ENCODE measurements around the gene KRT3. TPM values are rescaled to one million over a fixed set of nuclear protein-coding genes. Genes with fewer than 3 reads are reported as not detected.

Gene KRT3
- total RNA-seq, 1 experiment from 2014 or later: not detected

DNA sequence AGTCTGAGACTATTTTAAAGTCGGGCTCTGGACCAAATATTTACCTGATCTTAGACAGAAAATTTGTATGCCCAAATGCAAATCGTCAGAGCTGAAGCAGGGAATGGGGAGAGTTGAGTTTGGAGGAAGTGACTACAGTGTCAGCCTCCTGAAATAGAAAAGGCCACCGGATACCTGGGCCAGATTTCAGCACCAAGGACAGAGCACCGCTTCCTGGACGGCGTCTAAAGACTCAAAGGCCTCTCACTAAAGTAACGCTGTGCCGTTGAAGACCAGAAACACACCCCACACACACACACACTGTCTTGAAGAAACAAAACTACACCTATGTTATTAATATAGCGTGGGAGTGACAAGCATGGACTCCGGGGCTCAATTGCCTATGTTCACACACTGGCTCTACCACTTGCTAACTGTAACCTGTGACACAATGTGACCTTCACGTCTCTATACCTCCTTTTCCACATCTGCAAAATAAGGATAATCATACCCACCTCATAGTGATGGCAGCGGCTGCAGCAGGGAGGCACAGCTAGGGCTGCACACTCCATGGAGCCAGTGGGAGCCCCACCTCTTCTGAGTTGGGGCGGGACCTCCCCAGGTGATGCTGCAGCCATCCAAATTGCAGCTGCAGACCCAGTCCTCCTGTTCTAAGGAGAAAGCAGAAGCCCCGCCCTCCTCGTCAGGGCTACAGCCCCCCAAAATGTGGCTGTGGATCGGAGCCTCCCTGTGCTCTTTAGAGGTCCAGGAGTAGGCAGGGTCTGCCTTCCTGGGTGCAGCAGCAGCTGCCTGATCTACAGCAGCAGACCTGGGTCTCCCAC, 54.3 kb downstream of the KRT3 start:
- no peaks in the 10 kb centered on the region for H3K9me3 Mint-ChIP-seq (ENCODE audit: unreplicated experiment)
- DNase-seq (ENCODE audit: unreplicated experiment): peak; percentile 75
- no TSS peak for BruUV-seq (replicated peaks)
- peaks cover 46% of the 10 kb centered on the region for H3K27me3 Mint-ChIP-seq (ENCODE audit: insufficient read depth, unreplicated experiment)
- ChIA-PET POLR2A (interaction anchor here (0.6 kb wide), 1 partner anchor 78 kb away, joined by 3 read pairs; no protein-coding TSS in a partner anchor), CTCF (interaction anchor here (0.7 kb wide), 1 partner anchor 475 kb away, joined by 3 read pairs; no protein-coding TSS in a partner anchor)
- H3K36me3 Mint-ChIP-seq (ENCODE audit: insufficient read depth, unreplicated experiment): no peaks in the 10 kb centered on the region
- TF ChIP-seq, protein P1, sequence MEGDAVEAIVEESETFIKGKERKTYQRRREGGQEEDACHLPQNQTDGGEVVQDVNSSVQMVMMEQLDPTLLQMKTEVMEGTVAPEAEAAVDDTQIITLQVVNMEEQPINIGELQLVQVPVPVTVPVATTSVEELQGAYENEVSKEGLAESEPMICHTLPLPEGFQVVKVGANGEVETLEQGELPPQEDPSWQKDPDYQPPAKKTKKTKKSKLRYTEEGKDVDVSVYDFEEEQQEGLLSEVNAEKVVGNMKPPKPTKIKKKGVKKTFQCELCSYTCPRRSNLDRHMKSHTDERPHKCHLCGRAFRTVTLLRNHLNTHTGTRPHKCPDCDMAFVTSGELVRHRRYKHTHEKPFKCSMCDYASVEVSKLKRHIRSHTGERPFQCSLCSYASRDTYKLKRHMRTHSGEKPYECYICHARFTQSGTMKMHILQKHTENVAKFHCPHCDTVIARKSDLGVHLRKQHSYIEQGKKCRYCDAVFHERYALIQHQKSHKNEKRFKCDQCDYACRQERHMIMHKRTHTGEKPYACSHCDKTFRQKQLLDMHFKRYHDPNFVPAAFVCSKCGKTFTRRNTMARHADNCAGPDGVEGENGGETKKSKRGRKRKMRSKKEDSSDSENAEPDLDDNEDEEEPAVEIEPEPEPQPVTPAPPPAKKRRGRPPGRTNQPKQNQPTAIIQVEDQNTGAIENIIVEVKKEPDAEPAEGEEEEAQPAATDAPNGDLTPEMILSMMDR (IDR thresholded peaks at IDR 0.05; ENCODE audit: unreplicated experiment): no peak
- no peaks in the 10 kb centered on the region for H3K4me1 Mint-ChIP-seq (ENCODE audit: insufficient read depth, unreplicated experiment)
- no peak overlapping the region for H3K27ac Mint-ChIP-seq (ENCODE audit: low read depth, unreplicated experiment)
- H3K4me3 Mint-ChIP-seq (ENCODE audit: unreplicated experiment): no peak overlapping the region
- intact Hi-C loops (cut with micrococcal nuclease): no loop called here

DNA sequence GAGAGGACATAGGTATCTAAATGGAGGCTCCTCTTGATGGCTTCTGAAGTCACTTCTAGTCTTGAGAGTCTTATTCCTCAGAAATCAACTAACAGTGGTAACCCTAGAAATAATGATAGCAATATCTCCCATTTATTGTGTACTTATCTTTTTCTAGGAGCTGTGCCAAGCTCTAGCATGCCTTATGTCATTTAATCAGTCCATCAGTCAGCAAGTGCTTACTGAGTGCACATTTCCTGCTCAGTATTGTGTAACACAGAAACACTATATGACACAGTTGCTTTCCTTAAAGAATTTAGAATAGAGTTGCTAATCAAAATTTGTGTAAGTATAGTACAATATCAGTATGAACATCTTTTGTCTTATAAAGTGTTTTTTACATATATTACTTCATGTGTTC, 55.3 kb downstream of the KRT3 start:
- Mint-ChIP-seq H3K4me3 (ENCODE audit: unreplicated experiment) (no peak overlapping the region), H3K9me3 (ENCODE audit: unreplicated experiment) (no peaks in the 10 kb centered on the region), H3K27ac (ENCODE audit: low read depth, unreplicated experiment) (no peak overlapping the region), H3K4me1 (ENCODE audit: insufficient read depth, unreplicated experiment) (no peaks in the 10 kb centered on the region), H3K36me3 (ENCODE audit: insufficient read depth, unreplicated experiment) (no peaks in the 10 kb centered on the region), H3K27me3 (ENCODE audit: insufficient read depth, unreplicated experiment) (peaks cover 46% of the 10 kb centered on the region)
- CTCF ChIA-PET: interaction anchor here (0.6 to 0.7 kb wide), 2 partner anchors 474 to 736 kb away, joined by 3 read pairs; no protein-coding TSS in a partner anchor
- POLR2A ChIA-PET: interaction anchor here (0.9 kb wide), 1 partner anchor 133 kb away, joined by 3 read pairs; no protein-coding TSS in a partner anchor
- TF ChIP-seq, protein P1 (IDR thresholded peaks at IDR 0.05; ENCODE audit: unreplicated experiment): no peak
- intact Hi-C loops (cut with micrococcal nuclease): no loop called here
- no TSS peak for BruUV-seq (replicated peaks)
- peak; percentile 29 for DNase-seq (ENCODE audit: unreplicated experiment)

DNA sequence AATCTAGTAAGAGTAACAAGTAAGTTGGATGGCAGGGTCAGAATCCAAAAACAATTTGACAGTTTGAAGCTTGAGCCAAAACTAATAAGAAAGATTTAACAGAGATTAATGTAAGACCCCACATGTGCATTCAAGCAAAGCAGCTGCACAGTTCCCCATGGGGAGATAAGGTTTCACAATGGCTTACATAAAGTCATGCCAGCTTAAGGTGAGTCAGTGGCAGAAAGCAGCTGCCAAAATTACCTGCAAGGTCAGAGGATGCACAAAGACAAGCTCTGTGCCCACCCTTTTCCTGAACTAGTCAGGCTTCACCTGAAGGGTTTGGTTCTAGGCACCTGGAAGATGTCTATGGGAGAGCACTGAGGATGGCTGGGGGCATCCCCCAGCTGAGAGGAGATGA, 56.0 kb downstream of the KRT3 start:
- Mint-ChIP-seq H3K4me1 (ENCODE audit: insufficient read depth, unreplicated experiment) (no peaks in the 10 kb centered on the region), H3K4me3 (ENCODE audit: unreplicated experiment) (no peak overlapping the region), H3K36me3 (ENCODE audit: insufficient read depth, unreplicated experiment) (no peaks in the 10 kb centered on the region), H3K27ac (ENCODE audit: low read depth, unreplicated experiment) (no peak overlapping the region), H3K27me3 (ENCODE audit: insufficient read depth, unreplicated experiment) (peaks cover 46% of the 10 kb centered on the region), H3K9me3 (ENCODE audit: unreplicated experiment) (no peaks in the 10 kb centered on the region)
- BruUV-seq (replicated peaks): no TSS peak
- ChIA-PET CTCF (interaction anchor here (0.5 to 0.6 kb wide), 2 partner anchors 85 to 736 kb away, joined by 3 to 4 read pairs; no protein-coding TSS in a partner anchor), POLR2A (interaction anchor here (0.9 kb wide), 1 partner anchor 134 kb away, joined by 3 read pairs; no protein-coding TSS in a partner anchor)
- peak; percentile 34 for DNase-seq (ENCODE audit: unreplicated experiment)
- TF ChIP-seq, protein P1 (IDR thresholded peaks at IDR 0.05; ENCODE audit: unreplicated experiment): no peak
- intact Hi-C loops (cut with micrococcal nuclease): no loop called here

Other genes with a start within 250 kb of the KRT3 start
- not detected in 2 replicates for gene KRT71, start 243.0 kb downstream of the KRT3 start, total RNA-seq (2022)
- not detected in 2 replicates for gene KRT74, start 222.3 kb downstream of the KRT3 start, total RNA-seq (2022)
- not detected in 2 replicates for gene KRT72, start 194.7 kb downstream of the KRT3 start, total RNA-seq (2022)
- not detected in 2 replicates for gene KRT73, start 177.6 kb downstream of the KRT3 start, total RNA-seq (2022)
- not detected in 2 replicates for gene KRT2, start 143.9 kb downstream of the KRT3 start, total RNA-seq (2022)
- gene KRT1, start 115.7 kb downstream of the KRT3 start, total RNA-seq (2022): not detected in 2 replicates
- gene KRT77, start 92.6 kb downstream of the KRT3 start, total RNA-seq (2022): not detected in 2 replicates
- not detected in 2 replicates for gene KRT76, start 18.8 kb downstream of the KRT3 start, total RNA-seq (2022)
- not detected in 2 replicates for gene KRT4, start 18.0 kb upstream of the KRT3 start, total RNA-seq (2022)
- not detected in 2 replicates for gene KRT79, start 38.2 kb upstream of the KRT3 start, total RNA-seq (2022)
- gene KRT78, start 52.9 kb upstream of the KRT3 start, total RNA-seq (2022): not detected in 2 replicates
- gene KRT8, start 109.0 kb upstream of the KRT3 start, total RNA-seq (2022): 179 and 230 TPM in 2 replicates
- 659 and 662 TPM in 2 replicates for gene KRT18, start 153.0 kb upstream of the KRT3 start, total RNA-seq (2022)
- 580 and 658 TPM in 2 replicates for gene EIF4B, start 210.3 kb upstream of the KRT3 start, total RNA-seq (2022)

All from MCF 10A (cell line).